GM21717 (cell line): ENCODE data around the gene INSRR.

Experiments used
- ATAC-seq: cut with Tn5 transposase; IDR thresholded peaks from one replicate; pipeline ENCODE4 v1.9.1; 2021; ENCODE audit warnings: mild to moderate bottlenecking, moderate library complexity; ENCODE audit not compliant: unreplicated experiment

The INSRR gene

DNA sequence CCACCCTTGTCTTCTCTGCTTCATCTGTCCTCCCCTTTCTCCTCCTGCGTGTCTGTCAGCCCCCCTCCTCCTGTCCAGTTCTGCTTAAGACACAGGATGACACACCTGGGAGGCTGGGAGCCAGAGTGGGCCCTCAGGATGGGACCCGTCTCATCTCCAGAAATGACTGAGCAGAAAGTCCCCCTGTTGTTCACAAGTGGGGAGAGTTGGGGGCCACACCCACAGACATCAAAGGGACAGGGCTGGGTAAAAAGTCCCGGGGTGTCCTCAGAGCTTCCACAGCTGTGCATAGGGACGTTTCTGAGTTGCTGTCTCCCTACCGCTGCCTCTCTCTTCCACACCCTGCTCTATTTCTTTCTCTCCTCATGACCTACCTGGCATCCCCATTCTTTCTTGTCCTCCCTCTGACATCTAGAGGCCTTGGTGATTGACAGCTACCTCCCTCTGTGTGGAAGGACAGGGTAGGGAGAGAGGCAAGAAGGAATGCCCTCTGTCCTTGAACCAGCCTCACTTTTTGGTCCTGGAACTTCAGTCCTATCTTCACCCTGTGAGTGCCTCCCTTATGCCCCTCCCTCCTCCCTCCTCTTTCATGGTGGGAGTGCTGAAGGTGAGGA, 22.8 kb downstream of the INSRR start:
- no peak for ATAC-seq

DNA sequence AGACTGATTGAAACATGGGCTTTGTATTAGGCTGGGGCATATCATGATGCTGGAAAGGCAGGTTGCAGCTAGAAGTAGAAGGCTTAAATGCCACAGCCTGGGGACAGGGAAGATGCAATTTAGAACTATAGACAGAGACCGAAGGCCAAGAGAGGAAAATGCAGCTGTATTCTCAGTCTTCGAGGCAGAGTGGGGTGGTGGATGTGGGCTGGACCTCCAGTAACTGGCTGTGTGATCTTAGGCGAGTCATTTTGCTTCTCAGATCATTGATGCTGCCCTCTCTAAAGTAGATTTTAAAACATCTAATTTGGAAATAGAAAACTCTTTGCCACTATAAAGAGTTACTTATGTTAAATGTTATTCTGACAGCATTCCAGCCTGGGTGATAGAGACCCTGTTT, 24.6 kb downstream of the INSRR start:
- ATAC-seq = no peak

DNA sequence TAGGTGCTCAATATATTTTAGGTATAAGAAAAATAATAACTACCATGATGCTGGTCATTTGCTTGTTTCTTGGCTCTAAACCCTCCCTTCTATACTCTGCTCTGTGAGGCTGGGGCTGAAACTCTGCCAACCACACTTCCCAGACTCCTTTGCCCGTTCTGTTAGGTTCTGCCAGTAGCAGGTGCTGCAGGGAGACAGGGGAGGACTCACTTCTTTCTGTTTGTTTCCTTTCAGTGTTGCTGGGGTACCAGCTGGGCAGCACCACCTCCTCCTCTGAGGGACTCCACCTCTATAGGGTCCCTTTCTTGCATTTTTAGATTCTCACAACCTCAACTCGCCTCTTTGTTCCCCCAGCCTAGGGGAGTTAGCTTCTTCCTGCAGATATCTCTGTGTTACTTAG, 25.3 kb downstream of the INSRR start:
- no peak for ATAC-seq

DNA sequence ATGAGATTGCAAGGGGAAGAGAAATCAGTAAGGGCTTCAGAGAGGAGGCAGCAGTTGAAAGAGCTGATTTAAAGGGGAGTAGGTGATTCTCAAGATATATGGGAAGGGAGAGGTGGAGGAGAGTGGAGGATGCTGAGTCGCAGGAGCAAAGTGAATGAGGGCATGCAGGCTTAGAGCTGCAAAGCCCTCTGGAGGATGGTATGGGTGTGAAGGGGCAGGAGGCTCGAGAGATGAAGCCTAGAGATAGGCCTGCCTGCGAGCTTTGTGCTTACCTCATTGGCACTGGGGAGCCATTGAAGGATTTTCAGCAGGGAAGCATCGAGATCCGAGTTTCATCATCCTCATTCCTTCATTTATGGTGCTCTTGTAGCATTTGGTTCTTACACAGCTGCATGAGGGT, 26.5 kb downstream of the INSRR start:
- ATAC-seq = no peak

- no peak for ATAC-seq
These were observed 30.4 kb downstream of the INSRR start for GRCh38 chr1:156828400-156829124.

GRCh38 chr1:156826630-156827029, 32.3 kb downstream of the INSRR start:
- ATAC-seq = no peak

- ATAC-seq = no peak
These were observed 35.6 kb downstream of the INSRR start for GRCh38 chr1:156823210-156823790.

- ATAC-seq = no peak
These were observed 36.2 kb downstream of the INSRR start for GRCh38 chr1:156822680-156823079.

DNA sequence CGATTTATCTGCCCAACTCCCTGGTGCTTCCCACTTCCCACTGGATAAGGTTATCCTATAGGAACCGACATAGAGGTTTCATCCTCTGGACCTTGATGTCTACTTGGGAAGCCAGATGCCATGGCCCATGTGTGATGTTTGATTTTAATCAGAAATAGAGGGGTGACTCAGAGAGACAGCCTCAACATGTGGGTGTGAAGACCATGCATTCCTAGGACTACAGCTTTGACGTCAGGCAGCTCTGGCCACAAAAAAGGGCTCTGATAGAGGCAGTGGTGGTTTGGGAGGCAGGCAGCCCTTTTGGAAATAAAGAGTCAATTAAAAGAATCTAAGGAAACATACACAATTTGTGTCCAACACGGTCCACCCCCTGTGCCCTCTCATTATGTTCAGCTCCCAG, 37.1 kb downstream of the INSRR start:
- no peak for ATAC-seq

GRCh38 chr1:156816561-156817328, 42.2 kb downstream of the INSRR start, which contains the start of gene SH2D2A:
TSS of gene SH2D2A (minus strand) at chr1:156816848. CDS start at chr1:156816708, 140 bp downstream.
- peak; percentile 73 for ATAC-seq

- ATAC-seq = no peak
These were observed 42.9 kb downstream of the INSRR start for GRCh38 chr1:156815961-156816422.

DNA sequence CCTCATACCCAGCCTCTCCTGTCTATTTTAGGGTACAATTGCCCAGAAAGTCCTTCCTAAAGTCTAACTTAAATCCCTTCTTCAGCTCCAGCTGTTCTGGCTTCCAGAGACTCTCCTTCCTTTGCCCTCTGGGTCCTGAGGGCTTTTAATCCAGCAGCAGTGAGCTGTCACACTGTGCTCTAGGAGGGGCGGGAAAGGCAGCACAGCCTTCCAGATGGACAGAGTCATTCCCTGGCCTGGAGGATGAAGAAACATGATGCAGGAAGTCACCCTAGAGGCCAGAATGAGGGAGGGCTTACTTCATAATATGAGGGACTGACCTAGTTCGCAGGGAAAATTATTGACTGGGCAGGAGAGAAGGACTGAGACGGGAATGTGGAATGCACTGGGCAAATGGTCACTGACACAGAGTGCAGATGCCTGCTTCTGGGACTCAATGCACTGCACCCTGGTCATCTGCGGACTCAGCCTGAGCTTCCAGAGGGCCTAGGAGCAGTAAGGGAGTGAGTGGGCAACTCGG, 43.5 kb downstream of the INSRR start:
- no peak for ATAC-seq

GRCh38 chr1:156814571-156815260, 44.2 kb downstream of the INSRR start:
- no peak for ATAC-seq

- ATAC-seq = no peak
These were observed 45.0 kb downstream of the INSRR start for GRCh38 chr1:156813750-156814570.

DNA sequence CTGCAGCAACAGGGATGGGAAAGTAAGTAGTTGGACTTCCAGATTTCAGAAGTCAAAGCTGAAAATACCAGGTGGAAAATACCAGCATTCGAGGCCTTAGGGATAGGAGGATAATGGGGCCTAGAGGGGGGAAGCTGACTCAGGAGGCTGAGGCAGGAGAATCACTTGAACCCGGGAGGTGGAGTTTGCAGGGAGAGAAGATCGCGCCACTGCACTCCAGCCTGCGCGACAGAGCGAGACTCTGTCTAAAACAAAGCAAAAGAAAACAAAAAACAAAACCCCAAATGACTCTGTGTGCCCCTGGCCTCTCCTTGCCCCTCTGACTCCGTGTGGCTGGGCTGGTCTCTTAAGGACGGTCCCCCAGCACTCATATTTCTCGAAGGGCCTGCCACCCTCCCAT, 45.6 kb downstream of the INSRR start:
- no peak for ATAC-seq

DNA sequence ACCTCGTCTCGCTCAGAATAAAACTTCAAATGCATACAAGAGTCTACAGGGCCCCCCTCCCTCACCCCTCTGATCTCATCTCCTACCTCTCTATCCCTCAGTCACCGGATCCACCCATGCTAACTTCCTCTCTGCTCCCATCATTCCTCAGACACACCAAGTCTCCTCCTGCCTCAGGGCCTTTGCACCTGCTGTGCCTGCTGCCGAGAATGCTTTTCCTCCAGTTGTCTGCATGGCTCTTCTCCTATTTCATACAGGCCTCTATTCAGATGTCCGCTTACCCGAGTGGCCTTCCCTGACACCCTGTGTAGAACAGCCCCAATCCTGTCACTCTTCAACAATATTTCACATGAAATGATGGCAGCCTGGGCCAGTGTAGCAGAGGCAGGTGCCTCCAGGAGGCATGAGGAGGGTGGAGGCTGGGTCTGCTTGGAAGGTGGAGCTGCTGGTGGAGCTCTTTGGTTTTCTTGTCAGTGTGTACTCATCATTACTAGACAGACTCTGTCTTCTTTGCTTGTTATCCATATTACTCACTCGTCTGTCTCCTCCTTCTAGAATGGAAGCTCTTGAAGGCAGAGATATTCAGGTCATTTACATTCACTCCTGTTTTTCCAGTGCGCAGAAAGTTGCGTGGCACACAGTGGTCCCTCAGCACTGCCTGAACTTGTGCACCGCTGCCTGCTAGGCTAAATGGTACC, 46.5 kb downstream of the INSRR start:
- ATAC-seq = no peak

DNA sequence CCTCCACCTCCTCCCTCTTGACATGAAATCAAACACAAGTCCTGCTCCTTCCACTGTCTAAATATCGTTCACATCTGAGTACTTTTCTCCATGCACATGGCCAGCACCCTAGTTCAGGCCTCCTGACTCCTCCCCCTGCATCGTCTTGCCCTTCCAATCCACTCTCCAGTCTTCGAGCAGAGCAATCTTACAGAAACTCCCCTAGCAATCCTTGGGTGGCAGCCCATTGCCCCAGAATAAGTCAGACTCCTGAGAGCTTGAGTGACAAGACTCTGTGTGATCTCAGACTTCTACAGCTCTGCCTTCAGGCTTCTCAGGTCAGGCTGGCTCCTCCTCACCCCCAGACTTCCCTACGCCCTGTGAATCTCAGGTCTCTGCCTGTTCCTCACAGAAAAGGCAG, 47.7 kb downstream of the INSRR start:
- ATAC-seq = no peak

DNA sequence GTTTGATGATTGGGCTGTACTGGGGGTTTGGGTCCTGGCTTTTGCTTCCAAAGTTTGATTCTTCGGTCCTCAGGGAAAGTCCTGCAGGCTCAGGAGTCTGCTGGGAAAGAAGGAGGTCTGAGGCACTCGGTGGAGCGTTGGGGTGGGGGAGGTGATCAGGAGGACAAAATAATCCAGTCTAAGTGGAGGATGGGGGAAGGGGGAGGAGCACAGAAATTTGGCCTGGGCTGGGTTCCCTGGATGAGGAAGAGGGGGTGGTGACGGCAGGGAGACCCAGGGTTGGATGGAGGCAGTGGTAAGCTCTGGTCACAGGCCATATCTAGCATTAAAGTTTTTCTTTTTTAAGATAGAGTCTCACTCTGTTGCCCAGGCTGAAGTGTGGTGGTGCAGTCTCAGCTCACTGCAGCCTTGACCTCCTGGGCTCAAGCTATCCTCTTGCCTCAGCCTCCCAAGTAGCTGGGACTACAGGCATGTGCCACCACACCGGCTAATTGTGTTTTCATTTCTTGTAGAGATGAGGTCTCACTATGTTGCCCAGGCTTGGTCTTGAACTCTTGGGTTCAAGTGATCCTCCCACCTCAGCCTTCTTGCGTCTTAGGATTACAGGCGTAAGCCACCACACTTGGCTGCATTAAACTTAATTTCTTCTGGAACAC, 49.1 kb downstream of the INSRR start:
- ATAC-seq = no peak

DNA sequence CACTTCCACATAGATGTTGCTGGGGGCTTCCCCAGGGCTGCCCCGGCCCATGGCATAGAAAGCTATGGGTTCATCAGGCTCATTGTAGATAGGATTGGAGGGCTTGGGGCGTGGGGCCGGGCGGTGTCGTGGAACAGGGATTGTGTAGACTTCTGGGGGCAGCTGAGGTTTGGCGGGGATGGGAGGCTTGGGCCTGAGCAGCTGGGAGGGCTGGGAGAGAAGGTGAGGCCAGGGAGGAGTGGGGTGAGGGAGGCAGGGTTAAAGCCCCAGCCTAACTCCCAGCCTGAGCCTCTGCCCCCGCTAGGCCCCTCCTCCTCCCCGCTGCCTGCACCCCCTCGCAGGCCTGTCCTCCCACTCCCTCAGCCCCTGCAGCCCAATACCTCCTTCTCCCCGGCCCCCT, 49.6 kb downstream of the INSRR start:
- ATAC-seq = no peak
